ENCODE measurements around the gene MTHFD1. TPM values are rescaled to one million over a fixed set of nuclear protein-coding genes. Genes with fewer than 3 reads are reported as not detected.

MTHFD1 gene
- total RNA-seq = 100 to 1,000 TPM; 237 to 241 TPM

DNA sequence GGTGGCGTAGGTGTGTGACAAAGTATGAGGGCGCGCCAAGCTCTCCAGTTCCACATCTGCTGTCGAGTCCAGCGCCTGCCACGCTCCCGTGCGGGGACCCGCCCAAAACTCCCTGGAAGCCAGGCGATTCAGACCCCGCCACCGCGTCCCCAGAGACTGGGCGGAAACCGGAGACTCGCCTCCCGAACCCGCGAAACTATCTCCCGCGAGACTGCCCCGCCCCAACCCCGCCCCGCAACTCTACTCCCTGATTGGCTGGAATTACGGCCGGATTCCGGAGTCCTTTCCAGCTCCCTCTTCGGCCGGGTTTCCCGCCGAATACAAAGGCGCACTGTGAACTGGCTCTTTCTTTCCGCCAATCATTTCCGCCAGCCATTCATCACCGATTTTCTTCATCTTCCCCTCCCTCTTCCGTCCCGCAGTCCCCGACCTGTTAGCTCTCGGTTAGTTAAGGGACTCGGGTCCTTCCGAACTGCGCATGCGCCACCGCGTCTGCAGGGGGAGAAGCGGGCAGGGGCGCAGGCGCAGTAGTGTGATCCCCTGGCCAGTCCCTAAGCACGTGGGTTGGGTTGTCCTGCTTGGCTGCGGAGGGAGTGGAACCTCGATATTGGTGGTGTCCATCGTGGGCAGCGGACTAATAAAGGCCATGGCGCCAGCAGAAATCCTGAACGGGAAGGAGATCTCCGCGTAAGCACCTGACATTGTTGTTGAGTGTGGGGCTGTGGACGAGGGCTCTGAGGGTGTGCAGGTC lies at the start of gene MTHFD1:
MTHFD1 (plus strand) TSS at position 572 of the 751 bp plus-strand sequence; CDS start at position 647, 75 bp downstream.
- H3K4me1 Mint-ChIP-seq (ENCODE audit: low read depth) = peaks cover 33% of the 10 kb centered on the region
- peaks cover 41% of the 10 kb centered on the region for H3K36me3 Mint-ChIP-seq (ENCODE audit: low read depth)
- peak; percentile 99 for DNase-seq
- TF ChIP-seq, protein P1, sequence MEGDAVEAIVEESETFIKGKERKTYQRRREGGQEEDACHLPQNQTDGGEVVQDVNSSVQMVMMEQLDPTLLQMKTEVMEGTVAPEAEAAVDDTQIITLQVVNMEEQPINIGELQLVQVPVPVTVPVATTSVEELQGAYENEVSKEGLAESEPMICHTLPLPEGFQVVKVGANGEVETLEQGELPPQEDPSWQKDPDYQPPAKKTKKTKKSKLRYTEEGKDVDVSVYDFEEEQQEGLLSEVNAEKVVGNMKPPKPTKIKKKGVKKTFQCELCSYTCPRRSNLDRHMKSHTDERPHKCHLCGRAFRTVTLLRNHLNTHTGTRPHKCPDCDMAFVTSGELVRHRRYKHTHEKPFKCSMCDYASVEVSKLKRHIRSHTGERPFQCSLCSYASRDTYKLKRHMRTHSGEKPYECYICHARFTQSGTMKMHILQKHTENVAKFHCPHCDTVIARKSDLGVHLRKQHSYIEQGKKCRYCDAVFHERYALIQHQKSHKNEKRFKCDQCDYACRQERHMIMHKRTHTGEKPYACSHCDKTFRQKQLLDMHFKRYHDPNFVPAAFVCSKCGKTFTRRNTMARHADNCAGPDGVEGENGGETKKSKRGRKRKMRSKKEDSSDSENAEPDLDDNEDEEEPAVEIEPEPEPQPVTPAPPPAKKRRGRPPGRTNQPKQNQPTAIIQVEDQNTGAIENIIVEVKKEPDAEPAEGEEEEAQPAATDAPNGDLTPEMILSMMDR (IDR thresholded peaks at IDR 0.05) = no peak
- H3K9me3 Mint-ChIP-seq = no peaks in the 10 kb centered on the region
- POLR2A ChIA-PET = interaction anchor here (0.6 to 3.4 kb wide), 22 partner anchors 9 to 564 kb away, joined by 3 to 34 read pairs (median 4); partner anchors contain the start of genes AKAP5, HSPA2 and ZBTB1
- intact Hi-C loops (cut with micrococcal nuclease) = no loop called here
- CTCF ChIA-PET = interaction anchor here (0.9 to 3.5 kb wide), 7 partner anchors 10 to 249 kb away, joined by 3 to 13 read pairs (median 4); no protein-coding TSS in a partner anchor
- no peaks in the 10 kb centered on the region for H3K27me3 Mint-ChIP-seq
- H3K27ac Mint-ChIP-seq = peak within 1 kb of the TSS; percentile 99
- H3K4me3 Mint-ChIP-seq = peak within 1 kb of the TSS; percentile 100
- ATAC-seq = peak; percentile 94

DNA sequence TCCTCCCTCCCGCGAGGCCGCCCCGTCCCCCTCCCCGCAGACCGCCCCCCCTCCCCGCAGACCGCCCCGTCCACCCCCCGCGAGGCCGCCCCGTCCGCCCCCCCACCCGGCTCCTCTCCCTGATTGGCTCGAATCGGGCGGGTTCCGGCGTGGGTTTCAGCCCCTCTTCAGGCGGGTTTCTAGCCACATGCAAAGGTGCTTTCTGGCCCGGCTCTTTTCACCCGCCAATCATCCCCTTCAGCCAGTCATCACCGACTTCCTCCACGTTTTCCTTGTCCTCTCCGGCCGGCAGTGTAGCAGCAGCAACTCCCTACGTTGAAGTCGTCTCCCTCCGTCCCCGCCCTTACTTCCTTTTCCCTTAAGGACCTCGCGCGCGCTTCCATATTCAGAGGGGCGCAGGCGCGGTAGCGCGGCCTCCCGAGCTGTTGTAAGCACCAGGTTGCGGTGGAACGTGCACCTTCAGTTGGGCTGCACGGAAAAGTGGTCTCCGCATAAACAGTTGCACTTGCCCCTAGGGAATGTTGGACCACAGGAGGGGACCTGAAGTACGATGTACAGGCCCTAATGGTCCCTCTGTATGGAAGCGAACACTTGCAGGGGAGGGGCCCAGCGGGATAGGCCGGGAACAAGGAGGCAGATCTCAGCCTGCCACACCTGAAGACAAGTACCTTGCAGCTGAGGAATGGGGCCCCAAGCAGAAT lies 49.4 kb upstream of the MTHFD1 start:
- Mint-ChIP-seq H3K4me1 (ENCODE audit: low read depth) (peaks cover 19% of the 10 kb centered on the region), H3K36me3 (ENCODE audit: low read depth) (peaks cover 9% of the 10 kb centered on the region), H3K27me3 (no peaks in the 10 kb centered on the region), H3K9me3 (peaks cover 13% of the 10 kb centered on the region), H3K27ac (peak overlapping the region; percentile 96), H3K4me3 (peak overlapping the region; percentile 96)
- DNase-seq (peak; percentile 94), ATAC-seq (peak; percentile 87)
- TF ChIP-seq, protein P1 (IDR thresholded peaks at IDR 0.05) = no peak
- intact Hi-C loops (cut with micrococcal nuclease) = no loop called here
- CTCF ChIA-PET = interaction anchor here (0.5 to 2.5 kb wide), 5 partner anchors 44 to 537 kb away, joined by 3 to 10 read pairs (median 3); partner anchors contain the start of gene ESR2
- POLR2A ChIA-PET = interaction anchor here (0.5 to 2.9 kb wide), 6 partner anchors 49 to 207 kb away, joined by 3 to 34 read pairs (median 4); partner anchors contain the start of gene MTHFD1

DNA sequence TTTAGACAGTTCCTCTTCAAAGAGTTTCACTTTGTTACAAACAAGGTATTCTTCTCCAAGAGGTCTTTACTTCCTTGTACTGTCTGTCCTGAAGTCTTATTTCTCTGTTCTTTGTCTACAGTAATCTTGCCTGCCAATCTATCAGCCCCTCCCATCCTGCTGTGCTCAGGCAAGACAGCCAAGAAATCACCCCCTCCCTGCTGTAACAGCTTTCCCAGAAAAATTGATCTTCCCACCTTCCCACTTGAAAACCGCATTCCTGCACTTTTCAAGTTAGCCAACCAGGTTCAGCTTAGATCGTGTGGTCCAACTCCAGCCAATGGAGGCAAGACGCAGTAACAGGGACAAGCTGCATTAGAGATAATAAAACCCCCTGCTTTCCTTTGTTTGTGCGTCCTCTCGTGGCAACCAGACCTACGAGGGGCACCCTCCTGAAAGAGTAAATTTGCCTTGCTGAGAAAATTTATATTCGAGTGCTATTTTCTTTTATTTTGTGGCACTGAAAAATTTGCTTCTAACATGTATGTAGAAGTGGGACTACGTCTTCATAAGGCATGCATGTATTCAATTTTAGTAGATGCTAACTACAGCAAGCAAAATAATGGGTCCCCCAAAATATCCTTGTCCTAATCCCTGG lies 47.5 kb upstream of the MTHFD1 start:
- POLR2A ChIA-PET = interaction anchor here (1.1 kb wide), 1 partner anchor 9 kb away, joined by 3 read pairs; no protein-coding TSS in a partner anchor
- no peak overlapping the region for H3K4me3 Mint-ChIP-seq
- H3K36me3 Mint-ChIP-seq (ENCODE audit: low read depth) = peaks cover 9% of the 10 kb centered on the region
- peaks cover 13% of the 10 kb centered on the region for H3K9me3 Mint-ChIP-seq
- H3K4me1 Mint-ChIP-seq (ENCODE audit: low read depth) = peaks cover 17% of the 10 kb centered on the region
- intact Hi-C loops (cut with micrococcal nuclease) = loop anchor here (5.0 to 10.0 kb wide), 2 partner anchors 134 to 297 kb away; no protein-coding TSS in a partner anchor
- H3K27ac Mint-ChIP-seq = no peak overlapping the region
- CTCF ChIA-PET = interaction anchor here (1.1 to 1.7 kb wide), 2 partner anchors 10 to 170 kb away, joined by 3 to 6 read pairs; no protein-coding TSS in a partner anchor
- ATAC-seq (no peak), DNase-seq (no peak)
- TF ChIP-seq, protein P1 (IDR thresholded peaks at IDR 0.05) = no peak
- no peaks in the 10 kb centered on the region for H3K27me3 Mint-ChIP-seq

DNA sequence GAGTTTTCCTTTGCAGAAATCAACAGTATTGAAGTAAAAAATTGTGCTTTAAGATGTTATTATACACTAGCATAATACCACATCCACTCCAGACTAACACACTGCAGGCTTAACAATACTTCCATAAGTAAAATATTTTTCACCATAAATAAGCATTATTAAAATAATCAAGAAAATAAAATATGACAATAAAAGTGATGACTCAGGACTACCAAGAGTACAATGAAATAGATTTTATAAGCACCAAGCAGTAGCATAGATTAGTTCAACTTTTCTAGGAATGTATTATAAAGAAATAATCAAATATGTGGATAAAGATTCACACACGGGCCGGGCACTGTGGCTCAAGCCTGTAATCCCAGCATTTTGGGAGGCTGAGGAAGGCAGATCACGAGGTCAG lies 40.4 kb upstream of the MTHFD1 start:
- ChIA-PET CTCF (interaction anchor here (1.1 to 1.2 kb wide), 2 partner anchors 80 to 131 kb away, joined by 3 to 4 read pairs; no protein-coding TSS in a partner anchor), POLR2A (no interaction called here)
- no peak for ATAC-seq

More for the DNA sequence above, 40.4 kb upstream of the MTHFD1 start:
- no peaks in the 10 kb centered on the region for H3K9me3 Mint-ChIP-seq
- TF ChIP-seq, protein P1 (IDR thresholded peaks at IDR 0.05) = no peak
- no peaks in the 10 kb centered on the region for H3K4me1 Mint-ChIP-seq (ENCODE audit: low read depth)
- no peaks in the 10 kb centered on the region for H3K27me3 Mint-ChIP-seq
- H3K27ac Mint-ChIP-seq = no peak overlapping the region
- DNase-seq = no peak
- intact Hi-C loops (cut with micrococcal nuclease) = loop anchor here (10.0 kb wide), 1 partner anchor 127 kb away; no protein-coding TSS in a partner anchor
- no peak overlapping the region for H3K4me3 Mint-ChIP-seq
- H3K36me3 Mint-ChIP-seq (ENCODE audit: low read depth) = no peaks in the 10 kb centered on the region
